Astrocyte of the hippocampus (primary cell): ENCODE data around the gene DCDC2C.

ENCODE experiments used
- DNase-seq: peaks from one replicate; pipeline ENCODE4 v3.0.0; 2011; ENCODE audit warnings: low read depth, low spot score

The DCDC2C gene

GRCh38 chr2:3709225-3709624 lies 5.8 kb downstream of the DCDC2C start:
- no peak for DNase-seq

DNA sequence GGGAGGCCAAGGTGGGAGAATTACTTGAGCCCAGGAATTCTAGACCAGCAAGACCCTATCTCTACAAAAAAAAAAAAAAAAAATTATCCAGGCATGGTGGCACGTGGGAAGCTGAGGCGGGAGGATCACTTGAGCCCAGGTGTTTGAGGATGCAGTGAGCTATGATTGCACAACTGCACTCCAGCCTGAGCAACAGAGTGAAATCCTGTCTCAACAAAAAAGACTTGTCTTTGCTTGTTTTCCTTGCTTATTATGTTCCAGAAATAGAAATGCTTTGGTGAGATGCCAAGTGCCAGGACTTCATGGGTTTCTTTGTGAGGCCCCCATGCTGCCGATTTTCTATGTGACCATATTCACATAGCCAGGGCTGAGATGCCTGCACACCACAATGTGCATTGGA lies 9.0 kb downstream of the DCDC2C start:
- no peak for DNase-seq

GRCh38 chr2:3712831-3713503 lies 9.6 kb downstream of the DCDC2C start:
- DNase-seq: no peak

GRCh38 chr2:3718679-3719078 lies 15.3 kb downstream of the DCDC2C start:
- DNase-seq: no peak

- no peak for DNase-seq
These were observed 21.6 kb downstream of the DCDC2C start for GRCh38 chr2:3725002-3725401.

GRCh38 chr2:3725458-3726250 lies 22.3 kb downstream of the DCDC2C start:
- no peak for DNase-seq

- no peak for DNase-seq
These were observed 23.1 kb downstream of the DCDC2C start for GRCh38 chr2:3726511-3726910.

GRCh38 chr2:3727397-3728045 lies 24.1 kb downstream of the DCDC2C start:
- DNase-seq: peak; percentile 7

DNA sequence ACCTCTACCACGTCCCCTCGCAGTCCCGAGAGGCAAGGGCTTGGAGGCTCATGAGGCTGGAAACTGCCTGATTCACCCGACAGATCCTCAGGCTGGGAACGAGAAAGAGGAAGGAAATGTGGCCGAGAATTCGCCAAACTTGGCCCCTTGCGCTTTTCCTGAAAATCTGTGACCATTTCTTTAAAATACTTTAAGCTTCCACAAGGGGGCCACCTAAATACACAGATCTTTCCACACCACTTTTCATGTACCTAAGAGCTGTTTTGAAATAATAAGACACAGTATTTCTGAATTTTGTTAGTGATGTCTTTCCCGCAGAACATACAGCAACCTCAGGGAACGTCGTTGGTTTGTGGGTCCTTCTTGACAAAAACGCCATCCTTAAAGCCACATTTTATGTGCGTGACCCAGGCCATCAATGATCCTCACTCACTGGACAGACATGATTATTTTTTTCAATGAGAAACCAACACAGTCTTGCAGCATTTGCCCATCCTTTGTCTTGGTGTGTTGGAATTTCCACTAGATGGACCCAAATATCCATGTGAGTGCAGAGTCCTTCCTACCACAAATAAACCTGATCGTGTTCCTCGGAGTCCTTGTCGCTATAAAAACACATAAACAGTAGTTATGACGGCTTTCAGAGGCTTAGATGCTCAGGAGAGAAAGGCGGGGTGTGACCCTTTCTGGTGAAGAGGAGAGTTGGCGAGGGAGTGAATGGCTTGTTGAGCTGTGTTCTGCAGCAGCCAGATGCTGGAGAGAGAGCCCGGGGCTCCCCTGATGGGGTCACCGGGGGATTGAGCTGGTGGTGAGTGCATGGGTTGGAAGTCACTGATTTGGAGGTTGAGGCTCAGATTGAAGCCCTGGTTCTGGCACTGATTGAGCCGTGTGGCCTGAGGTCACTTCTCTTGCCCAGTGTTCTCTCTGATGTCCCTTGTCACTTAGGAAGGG lies 25.0 kb downstream of the DCDC2C start:
- peak; percentile 68 for DNase-seq

DNA sequence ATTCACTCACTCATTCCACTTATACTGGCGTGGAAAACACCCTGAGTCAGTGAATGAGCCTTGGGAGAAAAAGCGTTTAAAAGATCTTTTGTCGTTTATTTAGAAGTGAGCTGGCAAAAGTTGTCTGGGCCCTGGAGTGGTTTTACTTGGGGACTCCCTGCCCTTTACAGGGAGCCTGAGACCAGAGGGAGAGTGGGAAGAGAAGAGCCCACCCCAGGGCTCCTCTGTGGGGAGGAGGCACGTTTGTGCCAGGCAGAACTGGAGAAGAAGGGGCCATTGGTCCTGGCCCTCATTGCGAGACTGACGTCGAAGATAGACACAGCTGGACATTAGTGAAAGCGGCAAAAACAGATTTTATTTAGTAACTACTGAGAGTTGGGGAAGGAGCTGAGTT lies 25.7 kb downstream of the DCDC2C start:
- DNase-seq: no peak

- no peak for DNase-seq
These were observed 26.4 kb downstream of the DCDC2C start for GRCh38 chr2:3729786-3730185.

GRCh38 chr2:3730646-3731045 lies 27.3 kb downstream of the DCDC2C start:
- DNase-seq: peak; percentile 17

GRCh38 chr2:3731829-3732228 lies 28.5 kb downstream of the DCDC2C start:
- no peak for DNase-seq

GRCh38 chr2:3736112-3736511 lies 32.7 kb downstream of the DCDC2C start:
- DNase-seq: no peak

GRCh38 chr2:3737128-3737527 lies 33.8 kb downstream of the DCDC2C start:
- no peak for DNase-seq

- DNase-seq: peak; percentile 7
These were observed 35.1 kb downstream of the DCDC2C start for GRCh38 chr2:3738454-3738853.

- no peak for DNase-seq
These were observed 35.9 kb downstream of the DCDC2C start for GRCh38 chr2:3739313-3739712.

GRCh38 chr2:3741396-3741795 lies 38.0 kb downstream of the DCDC2C start:
- DNase-seq: no peak

DNA sequence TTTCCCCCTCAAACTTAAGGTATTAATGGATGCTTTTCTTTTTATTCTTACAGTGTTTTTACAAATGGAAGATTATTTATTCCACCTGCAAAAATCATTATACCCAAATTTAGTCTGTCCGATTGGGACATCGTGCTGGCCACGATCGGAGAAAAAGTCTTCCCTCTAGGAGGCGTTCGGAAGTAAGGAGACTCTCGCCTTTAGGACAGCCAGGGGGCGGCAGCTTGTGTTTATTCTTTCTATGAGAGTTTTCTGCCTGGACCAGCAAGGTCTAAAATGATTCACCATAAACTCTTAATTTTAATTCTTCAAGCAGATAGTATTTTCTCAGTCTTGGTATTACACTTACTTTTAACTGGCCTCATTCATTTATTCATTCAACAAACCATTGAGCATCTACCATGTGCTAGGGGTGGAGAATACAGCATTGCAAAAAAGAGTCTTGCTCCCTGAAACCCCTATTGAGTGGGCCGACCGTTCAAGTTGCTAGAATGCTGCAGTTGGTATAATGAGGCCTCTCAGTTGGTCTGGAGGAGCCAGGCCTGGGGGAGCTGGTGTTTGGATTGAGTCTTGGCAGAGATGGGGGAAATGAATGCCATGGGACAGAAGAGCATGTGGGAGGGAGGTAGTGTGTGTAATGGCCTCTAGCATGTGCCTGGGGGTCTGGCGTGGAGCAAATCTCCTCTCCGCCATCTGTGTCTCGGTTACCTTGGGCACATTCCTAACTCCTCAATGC lies 38.7 kb downstream of the DCDC2C start:
- DNase-seq: no peak

GRCh38 chr2:3742743-3743508 lies 39.6 kb downstream of the DCDC2C start:
- no peak for DNase-seq
